K562 (cell line): ENCODE measurements around the gene ZKSCAN3. TPM values are rescaled to one million over a fixed set of nuclear protein-coding genes. Genes with fewer than 3 reads are reported as not detected.
"Not testable (repeated sequence)": the region's sequence is repeated elsewhere in the genome, so short reads cannot be mapped to it uniquely, and the experiment has no call there.

ENCODE experiments used
- ATAC-seq: fragments of 200-7000 bp; cut with Tn5 transposase; 3 replicates; pipeline ENCODE4 v1.9.1; 2020; ENCODE audit warnings: moderate library complexity
- BruUV-seq: library from RNA; stranded (reverse); fragments of 400-500 nt; replicated peaks from 2 replicates; lab custom pipeline; 2021; lab: Mats Ljungman, UMichigan
- CTCF ChIA-PET: fragments of 300-600 bp; formaldehyde crosslinking; extraction: SDS; loops from one replicate; lab custom pipeline; 2021; ENCODE audit warnings: low intra/inter-chr PET ratio; lab: Yijun Ruan, JAX
- POLR2A ChIA-PET: fragments of 300-600, 350-650 bp; sonication (Branson Sonifier 250); formaldehyde crosslinking; extraction: SDS; loops from one replicate; lab custom pipeline; 2021; ENCODE audit warnings: antibody characterized with exemption, inconsistent platforms; lab: Yijun Ruan, JAX
- DNase-seq, 4 experiments: peaks; one replicate each; pipeline versions ENCODE4 v3.0.0 to v3.0.0-alpha.2; 2011 to 2018; ENCODE audit warnings: low spot score in 3 of 4, mixed read lengths in 3 of 4; ENCODE audit errors: extremely low read depth in 1 of 4
- FAIRE-seq: peaks from 2 replicates; lab custom pipeline; 2011; peaks lifted over from hg19 to GRCh38; lab: Jason Lieb, UNC
- H2AFZ ChIP-seq: 2 replicates; pipeline ENCODE4 v1.6.0; 2011; ENCODE audit warnings: low read depth, low read length, control low read depth, inconsistent platforms
- H3K27ac ChIP-seq: fragments of 200-600 bp; 3 replicates; pipeline ENCODE4 v1.8.0; 2011; ENCODE audit warnings: low read depth, mild to moderate bottlenecking, control low read depth, inconsistent platforms, low read length, moderate library complexity, mixed read lengths; ENCODE audit errors: extremely low read depth
- H3K27me3 ChIP-seq, 2 experiments: fragments of 300-600 bp in 1 of 2; 2 replicates in 1 of 2; 3 replicates in 1 of 2; pipeline versions ENCODE4 v1.6.0 to v1.8.0; 2011; ENCODE audit warnings: inconsistent platforms in 2 of 2, low read length in 2 of 2, mild to moderate bottlenecking in 1 of 2, mixed read lengths in 1 of 2, moderate library complexity in 1 of 2; ENCODE audit not compliant: control insufficient read depth in 2 of 2, insufficient read depth in 2 of 2
- H3K36me3 ChIP-seq: fragments of 300-600 bp; 3 replicates; pipeline ENCODE4 v1.8.0; 2011; ENCODE audit warnings: mild to moderate bottlenecking, low read length, inconsistent platforms; ENCODE audit not compliant: control insufficient read depth, insufficient read depth
- H3K4me1 ChIP-seq, 2 experiments: fragments of 200-600 bp in 1 of 2; replicated peaks in 1 of 2; 2 replicates in 1 of 2; 3 replicates in 1 of 2; pipeline versions ENCODE4 v1.5.1 to v1.8.0; 2011; ENCODE audit warnings: inconsistent platforms in 2 of 2, low read length in 2 of 2, mild to moderate bottlenecking in 1 of 2, mixed read lengths in 1 of 2, moderate library complexity in 1 of 2; ENCODE audit not compliant: control insufficient read depth in 2 of 2, insufficient read depth in 2 of 2
- H3K4me2 ChIP-seq: 2 replicates; pipeline ENCODE4 v1.6.1; 2011; ENCODE audit warnings: low read length, control low read depth, inconsistent platforms, mixed read lengths; ENCODE audit not compliant: insufficient read depth
- H3K4me3 ChIP-seq: fragments of 200-600 bp; sonication (generic), shearing (Covaris generic); 2 replicates; pipeline ENCODE4 v1.5.1; 2016; ENCODE audit warnings: control low read depth, inconsistent platforms
- H3K79me2 ChIP-seq: fragments of 200-600 bp; 3 replicates; pipeline ENCODE4 v1.8.0; 2011; ENCODE audit warnings: low read length, inconsistent platforms; ENCODE audit not compliant: control insufficient read depth, insufficient read depth
- H3K9ac ChIP-seq, 2 experiments: 2 replicates each; pipeline versions ENCODE4 v1.6.0 to v1.6.1; 2011; ENCODE audit warnings: low read depth in 2 of 2, low read length in 2 of 2, control low read depth in 1 of 2, inconsistent platforms in 1 of 2, mild to moderate bottlenecking in 1 of 2, mixed read lengths in 1 of 2; ENCODE audit not compliant: insufficient read depth in 1 of 2
- H3K9me1 ChIP-seq: one replicate; pipeline ENCODE4 v1.6.0; 2011; ENCODE audit warnings: inconsistent platforms, mild to moderate bottlenecking, low read length, moderate library complexity; ENCODE audit not compliant: control insufficient read depth, insufficient read depth
- H3K9me3 ChIP-seq: replicated peaks from 2 replicates; pipeline ENCODE4 v1.5.1; 2011; ENCODE audit warnings: low read depth, low read length, inconsistent platforms; ENCODE audit not compliant: control insufficient read depth, insufficient read depth
- H4K20me1 ChIP-seq: replicated peaks from 2 replicates; pipeline ENCODE4 v1.6.1; 2011; ENCODE audit warnings: low read length, inconsistent platforms, mixed read lengths; ENCODE audit not compliant: control insufficient read depth, insufficient read depth
- CBFA2T2 ChIP-seq: fragments of 450-650 bp; conservative IDR thresholded peaks from 2 replicates; pipeline ENCODE4 v1.6.1; 2017; ENCODE audit warnings: mild to moderate bottlenecking
- FIP1L1 ChIP-seq: fragments of 200-400 bp; formaldehyde crosslinking; IDR thresholded peaks from 2 replicates; pipeline ENCODE4 v1.6.1; 2018; ENCODE audit warnings: mild to moderate bottlenecking, low read depth, low read length; ENCODE audit not compliant: poor library complexity, severe bottlenecking
- SP1 ChIP-seq: sonication (generic); formaldehyde crosslinking; IDR thresholded peaks from 2 replicates; pipeline ENCODE4 v1.8.1; 2022; ENCODE audit warnings: mild to moderate bottlenecking, missing genetic modification reagents
- TCF7L2 ChIP-seq: fragments of 150-350 bp; IDR thresholded peaks from 2 replicates; pipeline ENCODE4 v1.6.1; 2016; ENCODE audit warnings: low read depth, mild to moderate bottlenecking, low read length, moderate library complexity
- ZBED1 ChIP-seq: IDR thresholded peaks from 2 replicates; pipeline ENCODE4 v1.6.1; 2014
- ZKSCAN3 ChIP-seq: fragments of 250-450 bp; sonication (Bioruptor Pico); IDR thresholded peaks from 2 replicates; pipeline ENCODE4 v1.4.0; 2020
- ZNF124 ChIP-seq: sonication (generic); formaldehyde crosslinking; IDR thresholded peaks from 2 replicates; pipeline ENCODE4 v1.8.1; 2022; ENCODE audit warnings: missing genetic modification reagents
- ZNF184 ChIP-seq: sonication (generic); formaldehyde crosslinking; IDR thresholded peaks from 2 replicates; pipeline ENCODE4 v1.5.0; 2020; ENCODE audit warnings: missing genetic modification reagents
- ZNF274 ChIP-seq: IDR thresholded peaks from 2 replicates; pipeline ENCODE4 v1.6.1; 2011; ENCODE audit warnings: low read depth, mild to moderate bottlenecking, low read length, moderate library complexity, borderline replicate concordance
- WGBS: fragments of 100-300 bp; shearing (Covaris generic); methylation state at CpG from one replicate; pipeline ENCODE4 v1.1.6; 2016; ENCODE audit warnings: low coverage, mixed read lengths; ENCODE audit not compliant: insufficient coverage; ENCODE audit errors: missing lambda C conversion rate; 5-methylcytosine and 5-hydroxymethylcytosine counted together
- in situ Hi-C: fragments of 300-500 bp; cut with MboI; formaldehyde crosslinking; loops from 4 replicates; pipeline ENCODE4 v1.15.0; 2018; ENCODE audit warnings: inconsistent platforms, mixed read lengths
- intact Hi-C: fragments of 100-400 bp; cut with micrococcal nuclease; formaldehyde crosslinking; loops from 2 replicates; pipeline ENCODE4 v1.14.2; 2022
- polyA plus RNA-seq, 8 experiments: library from polyadenylated mRNA; depleted of rRNA in 4 of 8; stranded (reverse) in 5 of 8; unstranded in 3 of 8; fragments of >200 nt; fragmentation: Nextera tagmentation in 2 of 8; fragmentation: Illumina TruSeq in 1 of 8; extraction: Ambion mirVana in 2 of 8; extraction: Trizol in 1 of 8; gene quantifications; 2 replicates each; pipeline versions ENCODE4 v1.2.1 to v1.2.3, GENCODE V29; 2011 to 2014; ENCODE audit warnings: inconsistent platforms in 1 of 8, missing spikeins in 1 of 8
- total RNA-seq, 7 experiments: library from RNA; depleted of rRNA in 6 of 7; stranded (reverse); fragments of >200 nt in 6 of 7; fragmentation: Illumina TruSeq in 2 of 7; extraction: Trizol in 2 of 7; gene quantifications; 2 replicates each; pipeline versions ENCODE4 v1.2.1 to v1.2.3, GENCODE V29; 2011 to 2021; ENCODE audit warnings: low replicate concordance in 1 of 7
- TF ChIP-seq, protein P1 (sequence below): fragments of 450-650 bp; IDR thresholded peaks from 2 replicates; pipeline ENCODE4 v1.7.0; 2016; ENCODE audit warnings: borderline replicate concordance
- TF ChIP-seq, protein P2 (sequence below): fragments of 200-800 bp; sonication (Bioruptor generic); IDR thresholded peaks from 2 replicates; pipeline ENCODE4 v1.6.1; 2017; ENCODE audit warnings: missing genetic modification characterization, missing compliant biosample characterization
- TF ChIP-seq, protein P3 (sequence below): sonication (generic); formaldehyde crosslinking; IDR thresholded peaks from 2 replicates; pipeline ENCODE4 v1.8.0; 2022; ENCODE audit warnings: mild to moderate bottlenecking, low read depth, missing genetic modification reagents

ZKSCAN3 gene
- total and polyA plus RNA-seq, 9 of the 15 experiments (the other 6 are each of a cell fraction or from before 2014, with no cell fraction given), result 3.0 to 12.4 (median 10.2) TPM

DNA sequence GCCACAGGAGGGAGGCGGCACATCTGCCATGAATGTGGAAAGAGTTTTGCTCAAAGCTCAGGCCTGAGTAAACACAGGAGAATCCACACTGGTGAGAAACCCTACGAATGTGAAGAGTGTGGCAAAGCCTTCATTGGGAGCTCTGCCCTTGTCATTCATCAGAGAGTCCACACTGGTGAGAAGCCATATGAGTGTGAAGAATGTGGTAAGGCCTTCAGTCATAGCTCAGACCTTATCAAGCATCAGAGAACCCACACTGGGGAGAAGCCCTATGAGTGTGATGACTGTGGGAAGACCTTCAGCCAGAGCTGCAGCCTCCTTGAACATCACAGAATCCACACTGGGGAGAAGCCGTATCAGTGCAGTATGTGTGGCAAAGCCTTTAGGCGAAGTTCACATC, 15.8 kb downstream of the ZKSCAN3 start:
- in situ Hi-C loops, result loop anchor here (10.0 kb wide), 1 partner anchor 451 kb away; the partner anchor contains the start of gene OR2B2
- H3K79me2 ChIP-seq, H3K27ac ChIP-seq, H3K9ac ChIP-seq, H3K9me1 ChIP-seq, H3K4me2 ChIP-seq, H3K9me3 ChIP-seq, H3K4me1 ChIP-seq, FAIRE-seq, H3K4me3 ChIP-seq, H4K20me1 ChIP-seq, ATAC-seq, CTCF ChIA-PET, intact Hi-C loops, DNase-seq, H2AFZ ChIP-seq, H3K27me3 ChIP-seq: not testable (repeated sequence)
- TSS peak; percentile 22 for BruUV-seq
- WGBS, result 79% methylated on average over 4 of the region's 4 CpGs
- H3K36me3 ChIP-seq, result peaks cover 59% of the 10 kb centered on the region
- POLR2A ChIA-PET, result interaction anchor here (0.7 to 1.4 kb wide), 2 partner anchors 9 to 13 kb away, joined by 3 read pairs; no protein-coding TSS in a partner anchor

DNA sequence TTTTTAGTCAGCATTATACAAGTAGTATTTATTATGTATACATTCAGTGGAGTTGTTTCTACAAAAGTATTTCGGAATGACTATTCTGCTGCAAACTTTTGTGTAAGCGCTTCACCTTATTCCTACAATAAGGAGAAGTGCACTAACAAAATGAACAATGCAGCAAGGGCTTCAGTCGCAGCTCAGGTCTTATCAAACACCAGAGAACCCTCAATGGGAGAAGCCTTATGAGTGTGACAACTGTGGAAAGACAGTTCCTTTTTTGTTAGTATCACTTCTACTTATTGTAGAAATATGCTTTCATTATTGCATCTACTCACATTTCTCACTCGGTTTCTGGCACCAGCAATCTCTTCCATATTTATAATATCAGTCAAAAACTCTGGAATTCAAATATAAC, 18.8 kb downstream of the ZKSCAN3 start:
- Histone ChIP-seq H3K9ac (no peak overlapping the region), H3K27ac (no peak overlapping the region), H3K79me2 (no peaks in the 10 kb centered on the region), H3K4me1 (peaks cover 3 to 14% of the 10 kb centered on the region in 2 experiments; a peak in 3 of 5 replicates), H3K9me3 (no peaks in the 10 kb centered on the region), H3K4me2 (no peak overlapping the region), H2AFZ (no peak overlapping the region), H3K27me3 (no peaks in the 10 kb centered on the region), H4K20me1 (no peaks in the 10 kb centered on the region), H3K4me3 (no peak overlapping the region), H3K9me1 (no peaks in the 10 kb centered on the region), H3K36me3 (peaks cover 34% of the 10 kb centered on the region; the same call in 2 of the 3 replicates)
- FAIRE-seq (no peak), ATAC-seq (no peak), DNase-seq (no peak)
- in situ Hi-C loops, result loop anchor here (10.0 kb wide), 1 partner anchor 454 kb away; the partner anchor contains the start of gene OR2B2
- WGBS, result 57% methylated on average over 4 of the region's 4 CpGs
- CTCF ChIA-PET, result no interaction called here
- intact Hi-C loops, result no loop called here
- BruUV-seq, result no TSS peak
- POLR2A ChIA-PET, result interaction anchor here (0.6 kb wide), 1 partner anchor 34 kb away, joined by 3 read pairs; no protein-coding TSS in a partner anchor
- TF ChIP-seq, protein P1, sequence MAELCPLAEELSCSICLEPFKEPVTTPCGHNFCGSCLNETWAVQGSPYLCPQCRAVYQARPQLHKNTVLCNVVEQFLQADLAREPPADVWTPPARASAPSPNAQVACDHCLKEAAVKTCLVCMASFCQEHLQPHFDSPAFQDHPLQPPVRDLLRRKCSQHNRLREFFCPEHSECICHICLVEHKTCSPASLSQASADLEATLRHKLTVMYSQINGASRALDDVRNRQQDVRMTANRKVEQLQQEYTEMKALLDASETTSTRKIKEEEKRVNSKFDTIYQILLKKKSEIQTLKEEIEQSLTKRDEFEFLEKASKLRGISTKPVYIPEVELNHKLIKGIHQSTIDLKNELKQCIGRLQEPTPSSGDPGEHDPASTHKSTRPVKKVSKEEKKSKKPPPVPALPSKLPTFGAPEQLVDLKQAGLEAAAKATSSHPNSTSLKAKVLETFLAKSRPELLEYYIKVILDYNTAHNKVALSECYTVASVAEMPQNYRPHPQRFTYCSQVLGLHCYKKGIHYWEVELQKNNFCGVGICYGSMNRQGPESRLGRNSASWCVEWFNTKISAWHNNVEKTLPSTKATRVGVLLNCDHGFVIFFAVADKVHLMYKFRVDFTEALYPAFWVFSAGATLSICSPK, result no peak
- TF ChIP-seq ZNF184, result no peak
- TF ChIP-seq CBFA2T2, result no peak
- no peak for TF ChIP-seq FIP1L1
- TF ChIP-seq ZNF274, result no peak
- TF ChIP-seq ZBED1, result no peak
- TF ChIP-seq, protein P2, sequence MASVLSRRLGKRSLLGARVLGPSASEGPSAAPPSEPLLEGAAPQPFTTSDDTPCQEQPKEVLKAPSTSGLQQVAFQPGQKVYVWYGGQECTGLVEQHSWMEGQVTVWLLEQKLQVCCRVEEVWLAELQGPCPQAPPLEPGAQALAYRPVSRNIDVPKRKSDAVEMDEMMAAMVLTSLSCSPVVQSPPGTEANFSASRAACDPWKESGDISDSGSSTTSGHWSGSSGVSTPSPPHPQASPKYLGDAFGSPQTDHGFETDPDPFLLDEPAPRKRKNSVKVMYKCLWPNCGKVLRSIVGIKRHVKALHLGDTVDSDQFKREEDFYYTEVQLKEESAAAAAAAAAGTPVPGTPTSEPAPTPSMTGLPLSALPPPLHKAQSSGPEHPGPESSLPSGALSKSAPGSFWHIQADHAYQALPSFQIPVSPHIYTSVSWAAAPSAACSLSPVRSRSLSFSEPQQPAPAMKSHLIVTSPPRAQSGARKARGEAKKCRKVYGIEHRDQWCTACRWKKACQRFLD (CRISPR knock-in tag), result no peak
- no peak for TF ChIP-seq ZKSCAN3 (CRISPR knock-in tag)
- no peak for TF ChIP-seq SP1 (CRISPR knock-in tag)
- no peak for TF ChIP-seq ZNF124 (CRISPR knock-in tag)
- TF ChIP-seq, protein P3, sequence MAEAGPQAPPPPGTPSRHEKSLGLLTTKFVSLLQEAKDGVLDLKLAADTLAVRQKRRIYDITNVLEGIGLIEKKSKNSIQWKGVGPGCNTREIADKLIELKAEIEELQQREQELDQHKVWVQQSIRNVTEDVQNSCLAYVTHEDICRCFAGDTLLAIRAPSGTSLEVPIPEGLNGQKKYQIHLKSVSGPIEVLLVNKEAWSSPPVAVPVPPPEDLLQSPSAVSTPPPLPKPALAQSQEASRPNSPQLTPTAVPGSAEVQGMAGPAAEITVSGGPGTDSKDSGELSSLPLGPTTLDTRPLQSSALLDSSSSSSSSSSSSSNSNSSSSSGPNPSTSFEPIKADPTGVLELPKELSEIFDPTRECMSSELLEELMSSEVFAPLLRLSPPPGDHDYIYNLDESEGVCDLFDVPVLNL, result no peak
- no peak for TF ChIP-seq TCF7L2
